Activated T-cell treated with anti-CD3 and anti-CD28 coated beads, Interleukin-2, amount 50 U/mL, for 4 hours (primary cell): ENCODE data around the gene CHPT1. TPM values are rescaled to one million over a fixed set of nuclear protein-coding genes. Genes with fewer than 3 reads are reported as not detected.

ENCODE experiments used
- ATAC-seq, 2 donors: fragments of 200-7000 bp; cut with Tn5 transposase; one replicate each; pipeline ENCODE4 v1.10.0; 2021
- DNase-seq: peaks from one replicate; pipeline ENCODE4 v3.0.0-alpha.2; 2020
- H3K27me3 Mint-ChIP-seq: one replicate; pipeline ENCODE4 v1.8.0; 2021; ENCODE audit warnings: low read depth, mixed read lengths
- H3K36me3 Mint-ChIP-seq: one replicate; pipeline ENCODE4 v1.8.0; 2022; ENCODE audit warnings: mixed read lengths; ENCODE audit not compliant: insufficient read depth
- H3K4me1 Mint-ChIP-seq: one replicate; pipeline ENCODE4 v1.8.0; 2021; ENCODE audit warnings: low read depth, mixed read lengths
- H3K4me3 Mint-ChIP-seq: one replicate; pipeline ENCODE4 v1.8.0; 2021; ENCODE audit warnings: mild to moderate bottlenecking, moderate library complexity, mixed read lengths
- H3K9me3 Mint-ChIP-seq: one replicate; pipeline ENCODE4 v1.8.0; 2021; ENCODE audit warnings: mixed read lengths
- total RNA-seq, 3 donors: library from RNA; stranded (reverse); gene quantifications; one replicate each; pipeline ENCODE4 v1.2.1, GENCODE V29; 2021

CHPT1 gene
- total RNA-seq, 3 donors from 2014 or later: 16.3 to 18.2 (median 16.5) TPM

DNA sequence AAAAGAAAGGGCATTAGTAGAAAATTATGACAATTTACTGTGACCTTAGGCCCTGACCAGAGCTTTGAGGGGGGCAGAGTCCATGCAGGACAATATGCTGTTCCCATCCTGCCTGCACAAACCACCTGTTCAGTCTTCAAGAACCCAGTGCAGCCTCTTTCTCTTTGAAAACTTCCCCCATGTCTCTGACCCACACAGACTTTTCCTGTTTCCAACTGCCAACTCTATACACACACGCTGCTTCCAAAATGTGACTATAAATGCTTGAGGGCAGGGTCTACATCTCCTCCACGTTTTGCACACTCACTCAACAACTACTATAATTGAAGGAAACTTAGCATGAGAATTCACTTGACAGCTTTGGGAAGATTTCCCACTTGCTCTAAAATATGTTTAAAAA is 78.4 kb downstream of the CHPT1 start:
- peaks cover 2% of the 10 kb centered on the region for H3K4me1 Mint-ChIP-seq
- H3K9me3 Mint-ChIP-seq: no peaks in the 10 kb centered on the region
- no peaks in the 10 kb centered on the region for H3K27me3 Mint-ChIP-seq
- ATAC-seq (no peak), DNase-seq (no peak)
- peaks cover 19% of the 10 kb centered on the region for H3K36me3 Mint-ChIP-seq
- H3K4me3 Mint-ChIP-seq: no peak overlapping the region

DNA sequence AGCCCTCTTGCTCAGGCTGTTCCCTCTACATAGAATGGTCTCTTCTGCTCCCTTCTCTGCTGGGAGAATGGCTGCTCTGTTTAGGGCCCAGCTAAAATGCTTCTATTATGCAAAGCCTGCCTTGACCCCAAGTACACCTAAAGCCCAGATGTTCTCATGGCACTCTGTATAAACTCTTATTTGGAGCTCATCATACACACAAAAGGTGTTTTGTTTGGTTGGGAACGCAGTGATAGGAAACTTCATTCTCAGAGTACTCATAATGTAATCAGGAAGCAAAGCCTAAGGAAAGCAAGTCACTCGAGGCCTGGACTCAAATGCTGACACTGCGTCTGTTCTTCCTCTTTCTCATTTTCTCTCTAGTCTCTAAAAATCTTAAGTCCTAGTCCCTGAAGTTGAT is 80.0 kb downstream of the CHPT1 start:
- Mint-ChIP-seq H3K27me3 (no peaks in the 10 kb centered on the region), H3K4me1 (peaks cover 11% of the 10 kb centered on the region), H3K4me3 (no peak overlapping the region), H3K9me3 (no peaks in the 10 kb centered on the region), H3K36me3 (peaks cover 22% of the 10 kb centered on the region)
- DNase-seq (no peak), ATAC-seq (no peak)

DNA sequence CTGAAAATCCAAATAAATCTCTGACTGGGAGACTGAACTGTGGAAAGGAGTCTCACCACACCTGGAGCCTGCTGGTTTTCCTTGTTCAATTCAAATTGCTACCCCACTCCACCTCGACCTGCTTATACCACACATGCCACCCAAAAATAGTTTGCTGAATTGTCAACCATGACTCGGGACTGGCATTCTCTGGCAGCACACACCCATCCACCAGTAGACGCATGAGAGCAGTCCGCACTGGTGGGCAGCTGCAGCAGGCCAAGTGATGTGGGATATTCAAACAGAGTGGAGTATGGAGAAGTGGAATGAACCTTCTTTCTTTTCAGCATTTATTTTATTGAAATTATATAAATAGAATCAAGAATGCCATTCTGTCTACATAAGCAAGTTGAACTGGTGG is 80.5 kb downstream of the CHPT1 start:
- peaks cover 14% of the 10 kb centered on the region for H3K4me1 Mint-ChIP-seq
- DNase-seq (no peak), ATAC-seq (no peak)

More for the DNA sequence above, 80.5 kb downstream of the CHPT1 start:
- Mint-ChIP-seq H3K4me3 (no peak overlapping the region), H3K36me3 (peaks cover 22% of the 10 kb centered on the region), H3K27me3 (no peaks in the 10 kb centered on the region), H3K9me3 (no peaks in the 10 kb centered on the region)

Other genes with a start within 250 kb of the CHPT1 start
- not detected for gene SPIC, start 222.3 kb upstream of the CHPT1 start, total RNA-seq
- not detected for gene MYBPC1, start 102.7 kb upstream of the CHPT1 start, total RNA-seq
- gene SYCP3, start 41.8 kb downstream of the CHPT1 start, total RNA-seq: under 1 TPM in 2 of 3 donors, not detected in 1; 0.13 to 0.43 TPM
- gene GNPTAB, start 133.3 kb downstream of the CHPT1 start, total RNA-seq: 10 to 100 TPM; 25.3 to 31.9 (median 29.6) TPM
- 1 to 10 TPM; 1.7 to 3.4 (median 3.1) TPM for gene DRAM1, start 179.9 kb downstream of the CHPT1 start, total RNA-seq